ENCODE measurements around the gene HAL.

- no peak for TF ChIP-seq PPARA (CRISPR knock-in tag; IDR thresholded peaks at IDR 0.05; ENCODE audit: borderline replicate concordance)
- TF ChIP-seq, protein P1, sequence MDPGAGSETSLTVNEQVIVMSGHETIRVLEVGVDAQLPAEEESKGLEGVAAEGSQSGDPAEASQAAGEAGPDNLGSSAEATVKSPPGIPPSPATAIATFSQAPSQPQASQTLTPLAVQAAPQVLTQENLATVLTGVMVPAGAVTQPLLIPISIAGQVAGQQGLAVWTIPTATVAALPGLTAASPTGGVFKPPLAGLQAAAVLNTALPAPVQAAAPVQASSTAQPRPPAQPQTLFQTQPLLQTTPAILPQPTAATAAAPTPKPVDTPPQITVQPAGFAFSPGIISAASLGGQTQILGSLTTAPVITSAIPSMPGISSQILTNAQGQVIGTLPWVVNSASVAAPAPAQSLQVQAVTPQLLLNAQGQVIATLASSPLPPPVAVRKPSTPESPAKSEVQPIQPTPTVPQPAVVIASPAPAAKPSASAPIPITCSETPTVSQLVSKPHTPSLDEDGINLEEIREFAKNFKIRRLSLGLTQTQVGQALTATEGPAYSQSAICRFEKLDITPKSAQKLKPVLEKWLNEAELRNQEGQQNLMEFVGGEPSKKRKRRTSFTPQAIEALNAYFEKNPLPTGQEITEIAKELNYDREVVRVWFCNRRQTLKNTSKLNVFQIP (CRISPR knock-in tag; IDR thresholded peaks at IDR 0.05; ENCODE audit: borderline replicate concordance, low read depth): no peak
- no peak for TF ChIP-seq ZC3H10 (CRISPR knock-in tag; IDR thresholded peaks at IDR 0.05)
- TF ChIP-seq ZFP30 (CRISPR knock-in tag; IDR thresholded peaks at IDR 0.05): no peak
- TF ChIP-seq TOX (CRISPR knock-in tag; IDR thresholded peaks at IDR 0.05; ENCODE audit: borderline replicate concordance): no peak
- no peak for TF ChIP-seq RARB (CRISPR knock-in tag; IDR thresholded peaks at IDR 0.05)
- no peak for TF ChIP-seq TCF4 (CRISPR knock-in tag; IDR thresholded peaks at IDR 0.05; ENCODE audit: borderline replicate concordance)
- TF ChIP-seq ZFP3 (CRISPR knock-in tag; IDR thresholded peaks at IDR 0.05): no peak
- no peak for TF ChIP-seq OSR1 (CRISPR knock-in tag; IDR thresholded peaks at IDR 0.05)
- TF ChIP-seq PATZ1 (CRISPR knock-in tag; IDR thresholded peaks at IDR 0.05; ENCODE audit: borderline replicate concordance): no peak
- TF ChIP-seq ARNTL (CRISPR knock-in tag; IDR thresholded peaks at IDR 0.05; ENCODE audit: borderline replicate concordance, low read depth): no peak
- TF ChIP-seq, protein P2, sequence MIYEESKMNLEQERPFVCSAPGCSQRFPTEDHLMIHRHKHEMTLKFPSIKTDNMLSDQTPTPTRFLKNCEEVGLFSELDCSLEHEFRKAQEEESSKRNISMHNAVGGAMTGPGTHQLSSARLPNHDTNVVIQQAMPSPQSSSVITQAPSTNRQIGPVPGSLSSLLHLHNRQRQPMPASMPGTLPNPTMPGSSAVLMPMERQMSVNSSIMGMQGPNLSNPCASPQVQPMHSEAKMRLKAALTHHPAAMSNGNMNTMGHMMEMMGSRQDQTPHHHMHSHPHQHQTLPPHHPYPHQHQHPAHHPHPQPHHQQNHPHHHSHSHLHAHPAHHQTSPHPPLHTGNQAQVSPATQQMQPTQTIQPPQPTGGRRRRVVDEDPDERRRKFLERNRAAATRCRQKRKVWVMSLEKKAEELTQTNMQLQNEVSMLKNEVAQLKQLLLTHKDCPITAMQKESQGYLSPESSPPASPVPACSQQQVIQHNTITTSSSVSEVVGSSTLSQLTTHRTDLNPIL (CRISPR knock-in tag; IDR thresholded peaks at IDR 0.05; ENCODE audit: low read depth): no peak
- no peak for TF ChIP-seq CSDC2 (CRISPR knock-in tag; IDR thresholded peaks at IDR 0.05)
Measured at GRCh38 chr12:96033549-96034389, 37.6 kb upstream of the HAL start.

Measured in SK-N-SH treated with all-trans-retinoic acid at 6 μM for 48 hours (cell line).